IMR-90 (cell line): ENCODE results near the gene DENND1A.

ENCODE experiments used
- CTCF ChIP-seq: conservative IDR thresholded peaks from 2 replicates; pipeline ENCODE4 v1.5.1; 2012; ENCODE audit warnings: mild to moderate bottlenecking, low read depth, low read length, improper control_type of control experiment
- MAFK ChIP-seq: IDR thresholded peaks from 2 replicates; pipeline ENCODE4 v1.6.1; 2012; ENCODE audit warnings: low read depth, low read length, improper control_type of control experiment
- POLR2A ChIP-seq: IDR thresholded peaks from 2 replicates; pipeline ENCODE4 v1.6.1; 2012; ENCODE audit warnings: mild to moderate bottlenecking, low read depth, low read length

GRCh38 chr9:123391233-123391632, 538.7 kb downstream of the DENND1A start:
- TF ChIP-seq CTCF (no peak), POLR2A (no peak), MAFK (no peak)
